ENCODE data around the gene RSPH3. TPM values are rescaled to one million over a fixed set of nuclear protein-coding genes. Genes with fewer than 3 reads are reported as not detected.

RSPH3 gene
- polyA plus RNA-seq, 1 of the 3 experiments (the other 2 are of a cell fraction), result 2.1 TPM

DNA sequence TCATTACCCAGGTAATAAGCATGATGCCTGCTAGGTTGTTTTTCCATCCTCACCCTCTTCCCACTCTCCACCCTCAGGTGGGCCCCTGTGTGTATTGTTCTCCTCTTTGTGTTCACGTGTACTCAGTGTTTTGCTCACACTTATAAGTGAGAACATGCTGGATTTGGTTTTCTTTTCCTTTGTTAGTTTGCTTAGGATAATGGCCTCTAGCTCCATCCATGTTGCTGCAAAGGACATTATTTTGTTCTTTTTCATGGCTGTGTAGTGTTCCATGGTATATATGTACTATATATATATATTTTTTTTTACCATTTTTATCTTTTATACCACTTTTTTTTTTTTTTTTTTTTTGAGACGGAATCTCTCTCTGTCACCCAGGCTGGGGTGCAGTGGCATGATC is 71.9 kb downstream of the RSPH3 start:
- Histone ChIP-seq H3K9me2 (no peaks in the 10 kb centered on the region), H3K79me2 (ENCODE audit: insufficient read depth) (no peaks in the 10 kb centered on the region), H3K9me3 (no peaks in the 10 kb centered on the region), H2AFZ (ENCODE audit: low read depth) (no peak overlapping the region), H3K27ac (ENCODE audit: low read depth in 2 of 2, low read length in 1 of 2) (no peak overlapping the region), H3K9ac (no peak overlapping the region), H3K27me3 (ENCODE audit: insufficient read depth) (no peaks in the 10 kb centered on the region), H3F3A (replicated peaks; ENCODE audit: insufficient read depth) (no peaks in the 10 kb centered on the region), H3K4me3 (ENCODE audit: low read depth in 2 of 2, low read length in 1 of 2) (no peak overlapping the region), H3K4me1 (ENCODE audit: control insufficient read depth in 1 of 2, insufficient read depth in 2 of 2, low read depth in 1 of 2, low read length in 1 of 2) (no peaks in the 10 kb centered on the region), H4K20me1 (ENCODE audit: insufficient read depth) (no peaks in the 10 kb centered on the region), H3K4me2 (no peak overlapping the region), H3K36me3 (replicated peaks in 1 of 2; ENCODE audit: control insufficient read depth in 1 of 2, insufficient read depth in 2 of 2, low read length in 1 of 2) (no peaks in the 10 kb centered on the region)
- 95% methylated on average over 2 of the region's 2 CpGs for whole genome bisulfite sequencing (ENCODE audit: low lambda C conversion rate)
- TF ChIP-seq GABPA (IDR thresholded peaks at IDR 0.05; ENCODE audit: low read depth) (no peak), RCOR1 (IDR thresholded peaks at IDR 0.05; ENCODE audit: low read length) (no peak), JUND (IDR thresholded peaks at IDR 0.05) (no peak), NFIC (IDR thresholded peaks at IDR 0.05; ENCODE audit: borderline replicate concordance) (no peak), EP300 (IDR thresholded peaks at IDR 0.05; ENCODE audit: borderline replicate concordance in 1 of 2, low read depth in 1 of 2, low read length in 1 of 2) (no peak), EZH2phosphoT487 (IDR thresholded peaks at IDR 0.05; ENCODE audit: borderline replicate concordance, low read depth) (no peak), RAD21 (IDR thresholded peaks at IDR 0.05; ENCODE audit: low read length) (no peak), POLR2AphosphoS5 (IDR thresholded peaks at IDR 0.05; ENCODE audit: low read depth, low read length) (no peak), ELF1 (IDR thresholded peaks at IDR 0.05) (no peak), YY1 (IDR thresholded peaks at IDR 0.05; ENCODE audit: low read depth) (no peak), RFX5 (IDR thresholded peaks at IDR 0.05; ENCODE audit: low read length) (no peak), RXRA (IDR thresholded peaks at IDR 0.05; ENCODE audit: borderline replicate concordance, low read depth) (no peak), SMC3 (IDR thresholded peaks at IDR 0.05; ENCODE audit: low read depth, low read length) (no peak), SIN3A (IDR thresholded peaks at IDR 0.05; ENCODE audit: borderline replicate concordance, low read depth, low read length) (no peak)
- TF ChIP-seq, protein P1, sequence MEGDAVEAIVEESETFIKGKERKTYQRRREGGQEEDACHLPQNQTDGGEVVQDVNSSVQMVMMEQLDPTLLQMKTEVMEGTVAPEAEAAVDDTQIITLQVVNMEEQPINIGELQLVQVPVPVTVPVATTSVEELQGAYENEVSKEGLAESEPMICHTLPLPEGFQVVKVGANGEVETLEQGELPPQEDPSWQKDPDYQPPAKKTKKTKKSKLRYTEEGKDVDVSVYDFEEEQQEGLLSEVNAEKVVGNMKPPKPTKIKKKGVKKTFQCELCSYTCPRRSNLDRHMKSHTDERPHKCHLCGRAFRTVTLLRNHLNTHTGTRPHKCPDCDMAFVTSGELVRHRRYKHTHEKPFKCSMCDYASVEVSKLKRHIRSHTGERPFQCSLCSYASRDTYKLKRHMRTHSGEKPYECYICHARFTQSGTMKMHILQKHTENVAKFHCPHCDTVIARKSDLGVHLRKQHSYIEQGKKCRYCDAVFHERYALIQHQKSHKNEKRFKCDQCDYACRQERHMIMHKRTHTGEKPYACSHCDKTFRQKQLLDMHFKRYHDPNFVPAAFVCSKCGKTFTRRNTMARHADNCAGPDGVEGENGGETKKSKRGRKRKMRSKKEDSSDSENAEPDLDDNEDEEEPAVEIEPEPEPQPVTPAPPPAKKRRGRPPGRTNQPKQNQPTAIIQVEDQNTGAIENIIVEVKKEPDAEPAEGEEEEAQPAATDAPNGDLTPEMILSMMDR (IDR thresholded peaks at IDR 0.05), result no peak
- TF ChIP-seq, protein P2, sequence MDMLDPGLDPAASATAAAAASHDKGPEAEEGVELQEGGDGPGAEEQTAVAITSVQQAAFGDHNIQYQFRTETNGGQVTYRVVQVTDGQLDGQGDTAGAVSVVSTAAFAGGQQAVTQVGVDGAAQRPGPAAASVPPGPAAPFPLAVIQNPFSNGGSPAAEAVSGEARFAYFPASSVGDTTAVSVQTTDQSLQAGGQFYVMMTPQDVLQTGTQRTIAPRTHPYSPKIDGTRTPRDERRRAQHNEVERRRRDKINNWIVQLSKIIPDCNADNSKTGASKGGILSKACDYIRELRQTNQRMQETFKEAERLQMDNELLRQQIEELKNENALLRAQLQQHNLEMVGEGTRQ (IDR thresholded peaks at IDR 0.05; ENCODE audit: borderline replicate concordance, low read depth, low read length), result no peak
- TF ChIP-seq, protein P3, sequence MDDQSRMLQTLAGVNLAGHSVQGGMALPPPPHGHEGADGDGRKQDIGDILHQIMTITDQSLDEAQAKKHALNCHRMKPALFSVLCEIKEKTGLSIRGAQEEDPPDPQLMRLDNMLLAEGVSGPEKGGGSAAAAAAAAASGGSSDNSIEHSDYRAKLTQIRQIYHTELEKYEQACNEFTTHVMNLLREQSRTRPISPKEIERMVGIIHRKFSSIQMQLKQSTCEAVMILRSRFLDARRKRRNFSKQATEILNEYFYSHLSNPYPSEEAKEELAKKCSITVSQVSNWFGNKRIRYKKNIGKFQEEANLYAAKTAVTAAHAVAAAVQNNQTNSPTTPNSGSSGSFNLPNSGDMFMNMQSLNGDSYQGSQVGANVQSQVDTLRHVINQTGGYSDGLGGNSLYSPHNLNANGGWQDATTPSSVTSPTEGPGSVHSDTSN (IDR thresholded peaks at IDR 0.05), result no peak
- CTCF ChIA-PET, result interaction anchor here (1.7 kb wide), 1 partner anchor 44 kb away, joined by 4 read pairs; no protein-coding TSS in a partner anchor
- POLR2A ChIA-PET, result no interaction called here
- DNase-seq, result no peak

Measured in SK-N-SH (cell line).